SK-N-SH treated with all-trans-retinoic acid at 6 μM for 48 hours (cell line): ENCODE results near the gene TNP2.

ENCODE experiments used
- ATAC-seq: fragments of 200-7000 bp; cut with Tn5 transposase; 3 replicates; pipeline ENCODE4 v1.9.1; 2020; ENCODE audit warnings: mild to moderate bottlenecking, moderate library complexity
- ARNTL ChIP-seq: fragments of 450-650 bp; formaldehyde crosslinking; IDR thresholded peaks from 2 replicates; pipeline ENCODE4 v1.5.0; 2020; ENCODE audit warnings: low read depth, mild to moderate bottlenecking, moderate library complexity, borderline replicate concordance
- BACH2 ChIP-seq: fragments of 250-450 bp; sonication (Bioruptor Pico); IDR thresholded peaks from 2 replicates; pipeline ENCODE4 v1.9.0; 2021; ENCODE audit warnings: mild to moderate bottlenecking, borderline replicate concordance
- CSDC2 ChIP-seq: fragments of 250-450 bp; sonication (Bioruptor Pico); IDR thresholded peaks from 2 replicates; pipeline ENCODE4 v1.5.0; 2020; ENCODE audit warnings: mild to moderate bottlenecking, moderate library complexity
- ESRRG ChIP-seq: fragments of 250-450 bp; sonication (Bioruptor Pico); IDR thresholded peaks from 2 replicates; pipeline ENCODE4 v1.6.1; 2021; ENCODE audit warnings: mild to moderate bottlenecking
- GLIS3 ChIP-seq: fragments of 250-450 bp; sonication (Bioruptor Pico); IDR thresholded peaks from 2 replicates; pipeline ENCODE4 v1.5.0; 2020; ENCODE audit warnings: mild to moderate bottlenecking, moderate library complexity
- ISL1 ChIP-seq: fragments of 250-450 bp; sonication (Bioruptor Pico); IDR thresholded peaks from 2 replicates; pipeline ENCODE4 v2.1.2; 2022; ENCODE audit warnings: mild to moderate bottlenecking, moderate library complexity
- OSR1 ChIP-seq: fragments of 250-450 bp; sonication (Bioruptor Pico); IDR thresholded peaks from 2 replicates; pipeline ENCODE4 v1.8.0; 2022; ENCODE audit warnings: moderate library complexity, mild to moderate bottlenecking, inconsistent platforms
- PPARA ChIP-seq: fragments of 250-450 bp; sonication (Bioruptor Pico); IDR thresholded peaks from 2 replicates; pipeline ENCODE4 v1.5.0; 2020; ENCODE audit warnings: mild to moderate bottlenecking, borderline replicate concordance
- RARB ChIP-seq: fragments of 250-450 bp; sonication (Bioruptor Pico); IDR thresholded peaks from 2 replicates; pipeline ENCODE4 v1.8.0; 2021; ENCODE audit warnings: mild to moderate bottlenecking, moderate library complexity
- SNAI2 ChIP-seq: fragments of 250-450 bp; sonication (Bioruptor Pico); IDR thresholded peaks from 2 replicates; pipeline ENCODE4 v1.5.0; 2020; ENCODE audit warnings: mild to moderate bottlenecking, moderate library complexity
- TCF4 ChIP-seq: fragments of 250-450 bp; sonication (Bioruptor Pico); IDR thresholded peaks from 2 replicates; pipeline ENCODE4 v1.8.0; 2021; ENCODE audit warnings: mild to moderate bottlenecking, moderate library complexity, borderline replicate concordance
- TOX ChIP-seq: fragments of 250-450 bp; sonication (Bioruptor Pico); IDR thresholded peaks from 2 replicates; pipeline ENCODE4 v1.8.0; 2021; ENCODE audit warnings: mild to moderate bottlenecking, moderate library complexity, borderline replicate concordance
- ZC3H10 ChIP-seq: fragments of 250-450 bp; sonication (Bioruptor Pico); IDR thresholded peaks from 2 replicates; pipeline ENCODE4 v1.5.1; 2021; ENCODE audit warnings: mild to moderate bottlenecking, moderate library complexity
- ZFP3 ChIP-seq: fragments of 250-450 bp; sonication (Bioruptor Pico); IDR thresholded peaks from 2 replicates; pipeline ENCODE4 v1.5.0; 2020; ENCODE audit warnings: mild to moderate bottlenecking, moderate library complexity
- ZFP30 ChIP-seq: fragments of 450-650 bp; formaldehyde crosslinking; IDR thresholded peaks from 2 replicates; pipeline ENCODE4 v1.5.0; 2022; ENCODE audit warnings: mild to moderate bottlenecking, moderate library complexity
- ZNF565 ChIP-seq: fragments of 450-650 bp; formaldehyde crosslinking; conservative IDR thresholded peaks from 2 replicates; pipeline ENCODE4 v1.5.0; 2020; ENCODE audit warnings: low read depth, mild to moderate bottlenecking, moderate library complexity
- ZNF70 ChIP-seq: fragments of 450-650 bp; formaldehyde crosslinking; IDR thresholded peaks from 2 replicates; pipeline ENCODE4 v1.5.0; 2020; ENCODE audit warnings: mild to moderate bottlenecking, moderate library complexity
- ZNF8 ChIP-seq: fragments of 450-650 bp; formaldehyde crosslinking; IDR thresholded peaks from 2 replicates; pipeline ENCODE4 v1.5.0; 2020; ENCODE audit warnings: mild to moderate bottlenecking, moderate library complexity
- TF ChIP-seq, protein P1 (sequence below): fragments of 250-450 bp; sonication (Bioruptor Pico); IDR thresholded peaks from 2 replicates; pipeline ENCODE4 v1.8.0; 2020; ENCODE audit warnings: mild to moderate bottlenecking, moderate library complexity, borderline replicate concordance
- TF ChIP-seq, protein P2 (sequence below): fragments of 250-450 bp; sonication (Bioruptor Pico); IDR thresholded peaks from 2 replicates; pipeline ENCODE4 v1.5.0; 2020; ENCODE audit warnings: mild to moderate bottlenecking, moderate library complexity
- TF ChIP-seq, protein P3 (sequence below): fragments of 250-450 bp; sonication (Bioruptor Pico); IDR thresholded peaks from 2 replicates; pipeline ENCODE4 v1.8.0; 2021; ENCODE audit warnings: low read depth, mild to moderate bottlenecking, moderate library complexity, borderline replicate concordance
- TF ChIP-seq, protein P4 (sequence below): fragments of 250-450 bp; sonication (Bioruptor Pico); IDR thresholded peaks from 2 replicates; pipeline ENCODE4 v1.5.1; 2021; ENCODE audit warnings: mild to moderate bottlenecking, moderate library complexity
- TF ChIP-seq, protein P5 (sequence below): fragments of 250-450 bp; sonication (Bioruptor Pico); IDR thresholded peaks from 2 replicates; pipeline ENCODE4 v1.5.1; 2020; ENCODE audit warnings: low read depth, mild to moderate bottlenecking, moderate library complexity

TNP2 gene

DNA sequence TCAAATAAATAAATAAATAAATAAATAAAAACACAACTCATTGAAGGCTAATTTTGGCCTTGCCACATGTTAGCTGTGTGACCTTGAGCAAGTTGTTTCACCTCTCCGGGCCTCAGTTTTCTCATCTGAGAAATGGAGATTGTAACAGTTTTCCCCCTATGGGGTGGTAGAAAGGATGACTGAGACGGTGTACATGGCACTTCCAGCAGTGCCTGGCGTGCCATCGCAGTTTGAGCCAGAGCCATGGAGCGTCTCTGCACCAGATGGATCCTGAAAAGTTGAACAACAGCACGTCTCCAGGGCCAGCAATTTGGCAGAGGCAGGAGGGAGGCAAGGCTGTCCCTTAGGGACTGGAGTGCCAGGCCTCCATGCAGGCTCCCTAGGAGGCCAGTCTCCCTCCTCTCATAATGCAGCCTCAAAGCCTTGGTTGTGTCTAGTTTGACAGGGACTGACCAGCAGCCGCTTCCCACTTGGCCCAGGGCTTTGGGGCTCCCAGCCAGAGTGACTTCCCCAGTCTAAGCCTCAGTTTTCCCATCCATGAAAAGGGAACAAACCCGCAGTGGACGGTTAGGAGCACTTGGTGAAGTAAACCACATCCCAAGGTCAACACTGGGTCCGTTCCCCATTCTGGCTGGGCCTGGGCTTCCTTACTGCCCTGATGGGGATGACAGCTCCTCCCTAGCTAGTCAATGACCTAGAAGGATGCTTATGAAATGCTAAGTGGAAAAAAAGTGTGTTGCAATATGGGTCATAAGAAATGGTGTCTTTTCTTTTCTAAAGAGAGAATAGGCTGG lies 32.5 kb downstream of the TNP2 start:
- ATAC-seq: no peak
- no peak for TF ChIP-seq PPARA
- TF ChIP-seq ARNTL (CRISPR knock-in tag): no peak
- no peak for TF ChIP-seq OSR1
- no peak for TF ChIP-seq TOX
- no peak for TF ChIP-seq GLIS3

DNA sequence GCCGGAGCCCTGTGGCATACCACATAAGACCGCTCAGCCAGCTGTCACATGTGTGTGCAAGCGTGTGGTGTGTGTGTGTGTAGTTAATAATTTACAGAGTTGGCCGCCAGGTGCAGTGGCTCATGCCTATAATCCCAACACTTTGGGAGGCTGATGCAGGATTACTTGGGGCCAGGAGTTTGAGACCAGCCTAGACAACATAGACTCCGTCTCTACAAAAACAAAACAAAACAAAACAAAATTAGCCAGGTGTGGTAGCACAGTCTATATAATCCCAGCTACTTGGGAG lies 33.5 kb downstream of the TNP2 start:
- ATAC-seq: no peak
- TF ChIP-seq PPARA (no peak), ZFP30 (no peak), BACH2 (CRISPR knock-in tag) (no peak), CSDC2 (no peak), TOX (no peak), ISL1 (no peak), ZNF565 (no peak), TCF4 (CRISPR knock-in tag) (no peak), ZC3H10 (CRISPR knock-in tag) (no peak), RARB (CRISPR knock-in tag) (no peak), ESRRG (CRISPR knock-in tag) (no peak), ZNF8 (CRISPR knock-in tag) (no peak), ZFP3 (CRISPR knock-in tag) (no peak)
- TF ChIP-seq, protein P1, sequence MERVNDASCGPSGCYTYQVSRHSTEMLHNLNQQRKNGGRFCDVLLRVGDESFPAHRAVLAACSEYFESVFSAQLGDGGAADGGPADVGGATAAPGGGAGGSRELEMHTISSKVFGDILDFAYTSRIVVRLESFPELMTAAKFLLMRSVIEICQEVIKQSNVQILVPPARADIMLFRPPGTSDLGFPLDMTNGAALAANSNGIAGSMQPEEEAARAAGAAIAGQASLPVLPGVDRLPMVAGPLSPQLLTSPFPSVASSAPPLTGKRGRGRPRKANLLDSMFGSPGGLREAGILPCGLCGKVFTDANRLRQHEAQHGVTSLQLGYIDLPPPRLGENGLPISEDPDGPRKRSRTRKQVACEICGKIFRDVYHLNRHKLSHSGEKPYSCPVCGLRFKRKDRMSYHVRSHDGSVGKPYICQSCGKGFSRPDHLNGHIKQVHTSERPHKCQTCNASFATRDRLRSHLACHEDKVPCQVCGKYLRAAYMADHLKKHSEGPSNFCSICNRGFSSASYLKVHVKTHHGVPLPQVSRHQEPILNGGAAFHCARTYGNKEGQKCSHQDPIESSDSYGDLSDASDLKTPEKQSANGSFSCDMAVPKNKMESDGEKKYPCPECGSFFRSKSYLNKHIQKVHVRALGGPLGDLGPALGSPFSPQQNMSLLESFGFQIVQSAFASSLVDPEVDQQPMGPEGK (CRISPR knock-in tag): no peak
- TF ChIP-seq, protein P2, sequence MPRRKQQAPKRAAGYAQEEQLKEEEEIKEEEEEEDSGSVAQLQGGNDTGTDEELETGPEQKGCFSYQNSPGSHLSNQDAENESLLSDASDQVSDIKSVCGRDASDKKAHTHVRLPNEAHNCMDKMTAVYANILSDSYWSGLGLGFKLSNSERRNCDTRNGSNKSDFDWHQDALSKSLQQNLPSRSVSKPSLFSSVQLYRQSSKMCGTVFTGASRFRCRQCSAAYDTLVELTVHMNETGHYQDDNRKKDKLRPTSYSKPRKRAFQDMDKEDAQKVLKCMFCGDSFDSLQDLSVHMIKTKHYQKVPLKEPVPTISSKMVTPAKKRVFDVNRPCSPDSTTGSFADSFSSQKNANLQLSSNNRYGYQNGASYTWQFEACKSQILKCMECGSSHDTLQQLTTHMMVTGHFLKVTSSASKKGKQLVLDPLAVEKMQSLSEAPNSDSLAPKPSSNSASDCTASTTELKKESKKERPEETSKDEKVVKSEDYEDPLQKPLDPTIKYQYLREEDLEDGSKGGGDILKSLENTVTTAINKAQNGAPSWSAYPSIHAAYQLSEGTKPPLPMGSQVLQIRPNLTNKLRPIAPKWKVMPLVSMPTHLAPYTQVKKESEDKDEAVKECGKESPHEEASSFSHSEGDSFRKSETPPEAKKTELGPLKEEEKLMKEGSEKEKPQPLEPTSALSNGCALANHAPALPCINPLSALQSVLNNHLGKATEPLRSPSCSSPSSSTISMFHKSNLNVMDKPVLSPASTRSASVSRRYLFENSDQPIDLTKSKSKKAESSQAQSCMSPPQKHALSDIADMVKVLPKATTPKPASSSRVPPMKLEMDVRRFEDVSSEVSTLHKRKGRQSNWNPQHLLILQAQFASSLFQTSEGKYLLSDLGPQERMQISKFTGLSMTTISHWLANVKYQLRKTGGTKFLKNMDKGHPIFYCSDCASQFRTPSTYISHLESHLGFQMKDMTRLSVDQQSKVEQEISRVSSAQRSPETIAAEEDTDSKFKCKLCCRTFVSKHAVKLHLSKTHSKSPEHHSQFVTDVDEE (CRISPR knock-in tag): no peak
- TF ChIP-seq, protein P3, sequence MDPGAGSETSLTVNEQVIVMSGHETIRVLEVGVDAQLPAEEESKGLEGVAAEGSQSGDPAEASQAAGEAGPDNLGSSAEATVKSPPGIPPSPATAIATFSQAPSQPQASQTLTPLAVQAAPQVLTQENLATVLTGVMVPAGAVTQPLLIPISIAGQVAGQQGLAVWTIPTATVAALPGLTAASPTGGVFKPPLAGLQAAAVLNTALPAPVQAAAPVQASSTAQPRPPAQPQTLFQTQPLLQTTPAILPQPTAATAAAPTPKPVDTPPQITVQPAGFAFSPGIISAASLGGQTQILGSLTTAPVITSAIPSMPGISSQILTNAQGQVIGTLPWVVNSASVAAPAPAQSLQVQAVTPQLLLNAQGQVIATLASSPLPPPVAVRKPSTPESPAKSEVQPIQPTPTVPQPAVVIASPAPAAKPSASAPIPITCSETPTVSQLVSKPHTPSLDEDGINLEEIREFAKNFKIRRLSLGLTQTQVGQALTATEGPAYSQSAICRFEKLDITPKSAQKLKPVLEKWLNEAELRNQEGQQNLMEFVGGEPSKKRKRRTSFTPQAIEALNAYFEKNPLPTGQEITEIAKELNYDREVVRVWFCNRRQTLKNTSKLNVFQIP (CRISPR knock-in tag): no peak

DNA sequence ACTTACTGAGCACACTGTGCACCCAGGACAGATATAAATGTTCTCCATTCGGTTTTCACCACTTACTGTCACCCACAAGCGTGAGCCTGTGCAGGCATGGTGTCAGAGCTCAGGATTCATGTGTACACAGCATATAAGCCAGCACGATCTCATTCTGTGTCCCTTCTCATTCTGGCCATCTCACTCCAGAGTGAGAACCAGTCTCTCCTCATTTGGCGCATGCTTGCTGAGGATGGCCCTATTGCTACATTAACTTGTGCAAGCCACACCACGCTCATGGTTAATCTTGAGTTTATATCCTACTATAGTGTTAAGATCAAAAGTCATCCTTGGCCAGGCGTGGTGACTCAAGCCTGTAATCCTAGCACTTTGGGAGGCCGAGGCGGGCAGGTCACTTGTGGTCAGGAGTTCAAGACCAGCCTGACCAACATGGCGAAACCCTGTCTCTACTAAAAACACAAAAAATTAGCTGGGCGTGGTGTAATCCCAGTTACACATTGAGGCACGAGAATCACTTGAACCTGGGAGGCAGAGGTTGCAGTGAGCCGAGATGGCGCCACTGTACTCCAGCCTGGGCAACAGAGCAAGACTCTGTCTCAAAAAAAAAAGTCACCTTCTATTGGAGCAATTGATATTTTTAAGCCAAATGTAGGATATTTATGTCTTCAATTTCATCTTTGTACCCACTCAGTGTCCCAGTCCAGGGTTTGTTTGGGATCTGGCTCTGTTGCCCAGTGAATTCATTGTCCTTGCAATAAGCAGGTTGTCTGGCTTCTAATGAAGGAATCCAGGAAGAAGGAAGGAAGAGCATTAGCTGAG lies 34.0 kb downstream of the TNP2 start:
- ATAC-seq: no peak
- TF ChIP-seq BACH2 (CRISPR knock-in tag): no peak
- no peak for TF ChIP-seq ESRRG (CRISPR knock-in tag)
- no peak for TF ChIP-seq ZC3H10 (CRISPR knock-in tag)
- TF ChIP-seq TOX: no peak
- no peak for TF ChIP-seq CSDC2
- TF ChIP-seq, protein P4, sequence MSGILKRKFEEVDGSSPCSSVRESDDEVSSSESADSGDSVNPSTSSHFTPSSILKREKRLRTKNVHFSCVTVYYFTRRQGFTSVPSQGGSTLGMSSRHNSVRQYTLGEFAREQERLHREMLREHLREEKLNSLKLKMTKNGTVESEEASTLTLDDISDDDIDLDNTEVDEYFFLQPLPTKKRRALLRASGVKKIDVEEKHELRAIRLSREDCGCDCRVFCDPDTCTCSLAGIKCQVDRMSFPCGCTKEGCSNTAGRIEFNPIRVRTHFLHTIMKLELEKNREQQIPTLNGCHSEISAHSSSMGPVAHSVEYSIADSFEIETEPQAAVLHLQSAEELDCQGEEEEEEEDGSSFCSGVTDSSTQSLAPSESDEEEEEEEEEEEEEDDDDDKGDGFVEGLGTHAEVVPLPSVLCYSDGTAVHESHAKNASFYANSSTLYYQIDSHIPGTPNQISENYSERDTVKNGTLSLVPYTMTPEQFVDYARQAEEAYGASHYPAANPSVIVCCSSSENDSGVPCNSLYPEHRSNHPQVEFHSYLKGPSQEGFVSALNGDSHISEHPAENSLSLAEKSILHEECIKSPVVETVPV: no peak
- no peak for TF ChIP-seq PPARA
- no peak for TF ChIP-seq ZNF70 (CRISPR knock-in tag)
- TF ChIP-seq SNAI2 (CRISPR knock-in tag): no peak
- TF ChIP-seq, protein P5, sequence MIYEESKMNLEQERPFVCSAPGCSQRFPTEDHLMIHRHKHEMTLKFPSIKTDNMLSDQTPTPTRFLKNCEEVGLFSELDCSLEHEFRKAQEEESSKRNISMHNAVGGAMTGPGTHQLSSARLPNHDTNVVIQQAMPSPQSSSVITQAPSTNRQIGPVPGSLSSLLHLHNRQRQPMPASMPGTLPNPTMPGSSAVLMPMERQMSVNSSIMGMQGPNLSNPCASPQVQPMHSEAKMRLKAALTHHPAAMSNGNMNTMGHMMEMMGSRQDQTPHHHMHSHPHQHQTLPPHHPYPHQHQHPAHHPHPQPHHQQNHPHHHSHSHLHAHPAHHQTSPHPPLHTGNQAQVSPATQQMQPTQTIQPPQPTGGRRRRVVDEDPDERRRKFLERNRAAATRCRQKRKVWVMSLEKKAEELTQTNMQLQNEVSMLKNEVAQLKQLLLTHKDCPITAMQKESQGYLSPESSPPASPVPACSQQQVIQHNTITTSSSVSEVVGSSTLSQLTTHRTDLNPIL (CRISPR knock-in tag): no peak
- TF ChIP-seq ZFP3 (CRISPR knock-in tag): no peak
- no peak for TF ChIP-seq TCF4 (CRISPR knock-in tag)
- TF ChIP-seq, protein P2 (CRISPR knock-in tag): no peak
- TF ChIP-seq OSR1: no peak
- no peak for TF ChIP-seq ZNF565
- TF ChIP-seq ZFP30: no peak
